Activated CD4-positive, CD25-positive, alpha-beta regulatory T cell (primary cell): ENCODE data around the gene SLC37A1.

Source experiments
- DNase-seq, 4 experiments: peaks; one replicate each; lab custom pipeline; 2025; lab: John Stamatoyannopoulos, UW

Gene SLC37A1

GRCh38 chr21:42527489-42528158, 14.0 kb downstream of the SLC37A1 start:
- DNase-seq = no peak

- DNase-seq = no peak
Observed at GRCh38 chr21:42530167-42530518, 16.5 kb downstream of the SLC37A1 start.

- DNase-seq = no peak
Observed at GRCh38 chr21:42531771-42532170, 18.1 kb downstream of the SLC37A1 start.

- no peak for DNase-seq
Observed at GRCh38 chr21:42532466-42533181, 19.0 kb downstream of the SLC37A1 start.

GRCh38 chr21:42533306-42533962, 19.8 kb downstream of the SLC37A1 start:
- DNase-seq = no peak

- DNase-seq = no peak
Observed at GRCh38 chr21:42533963-42534355, 20.3 kb downstream of the SLC37A1 start.

GRCh38 chr21:42534421-42535378, 21.0 kb downstream of the SLC37A1 start:
- no peak for DNase-seq

GRCh38 chr21:42535602-42536171, 22.0 kb downstream of the SLC37A1 start:
- no peak for DNase-seq

- DNase-seq = no peak
Observed at GRCh38 chr21:42536601-42537000, 22.9 kb downstream of the SLC37A1 start.

GRCh38 chr21:42537106-42537742, 23.6 kb downstream of the SLC37A1 start:
- no peak for DNase-seq

GRCh38 chr21:42538479-42539275, 25.0 kb downstream of the SLC37A1 start:
- DNase-seq = no peak

GRCh38 chr21:42539342-42539741, 25.7 kb downstream of the SLC37A1 start:
- no peak for DNase-seq

GRCh38 chr21:42539931-42540343, 26.3 kb downstream of the SLC37A1 start:
- DNase-seq = no peak

GRCh38 chr21:42540396-42540795, 26.7 kb downstream of the SLC37A1 start:
- DNase-seq = no peak

- DNase-seq = no peak
Observed at GRCh38 chr21:42541174-42541573, 27.5 kb downstream of the SLC37A1 start.

- no peak for DNase-seq
Observed at GRCh38 chr21:42541618-42542017, 28.0 kb downstream of the SLC37A1 start.

GRCh38 chr21:42542196-42542595, 28.5 kb downstream of the SLC37A1 start:
- DNase-seq = no peak

GRCh38 chr21:42542596-42542995, 28.9 kb downstream of the SLC37A1 start:
- no peak for DNase-seq

GRCh38 chr21:42543106-42543847, 29.6 kb downstream of the SLC37A1 start:
- DNase-seq = no peak

GRCh38 chr21:42544544-42544943, 30.9 kb downstream of the SLC37A1 start:
- no peak for DNase-seq
